GM11168 (cell line): ENCODE measurements around the gene RANBP3.
"Not testable (repeated sequence)": the region's sequence is repeated elsewhere in the genome, so short reads cannot be mapped to it uniquely, and the experiment has no call there.

Experiments used
- in situ Hi-C: fragments of 300-500 bp; cut with MboI; formaldehyde crosslinking; loops from one replicate; pipeline ENCODE4 v1.12.0; 2022; ENCODE audit warnings: low sequenced_read_pairs; ENCODE audit not compliant: unreplicated experiment

Gene RANBP3

GRCh38 chr19:5989388-5990074 lies 11.6 kb upstream of the RANBP3 start:
- in situ Hi-C loops, result no loop called here

DNA sequence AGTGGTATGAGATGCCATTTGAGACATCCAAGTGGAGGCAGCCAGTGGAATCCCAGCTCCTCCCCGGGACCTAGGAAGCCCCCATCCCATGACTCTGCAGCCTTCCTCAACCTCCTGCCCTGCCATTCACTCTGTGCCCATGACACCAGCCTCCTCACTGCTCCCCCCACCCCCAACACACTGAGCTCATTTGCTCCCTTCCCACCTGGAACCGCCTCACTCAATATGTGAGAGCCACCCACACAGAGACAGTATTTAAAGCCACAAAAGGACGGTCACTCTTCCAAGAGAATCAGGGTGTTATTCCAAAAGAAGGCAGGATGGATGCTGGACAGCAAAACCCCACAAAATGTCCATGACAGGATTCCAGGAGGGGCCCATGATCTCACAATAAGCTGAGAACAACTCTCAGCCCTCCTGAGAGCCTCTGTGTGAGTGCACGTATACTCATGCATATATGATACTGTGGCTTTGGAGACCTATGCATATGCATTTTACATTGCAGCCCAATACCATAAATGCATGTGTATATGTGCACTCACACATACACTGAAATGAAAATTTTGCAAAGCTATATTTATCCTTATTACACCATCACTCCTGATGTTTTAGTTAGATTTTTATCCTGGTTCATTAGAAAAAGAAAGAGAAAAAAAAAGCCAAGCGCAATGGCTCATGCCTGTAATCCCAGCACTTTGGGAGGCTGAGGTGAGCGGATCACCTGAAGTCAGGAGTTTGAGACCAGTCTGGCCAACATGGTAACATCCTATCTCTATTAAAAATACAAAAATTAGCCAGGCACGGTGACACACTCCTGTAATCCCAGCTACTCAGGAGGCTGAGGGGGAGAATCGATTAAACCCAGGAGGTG lies 10.8 kb upstream of the RANBP3 start:
- in situ Hi-C loops, result no loop called here

GRCh38 chr19:5987077-5987818 lies 9.3 kb upstream of the RANBP3 start:
- in situ Hi-C loops, result no loop called here

DNA sequence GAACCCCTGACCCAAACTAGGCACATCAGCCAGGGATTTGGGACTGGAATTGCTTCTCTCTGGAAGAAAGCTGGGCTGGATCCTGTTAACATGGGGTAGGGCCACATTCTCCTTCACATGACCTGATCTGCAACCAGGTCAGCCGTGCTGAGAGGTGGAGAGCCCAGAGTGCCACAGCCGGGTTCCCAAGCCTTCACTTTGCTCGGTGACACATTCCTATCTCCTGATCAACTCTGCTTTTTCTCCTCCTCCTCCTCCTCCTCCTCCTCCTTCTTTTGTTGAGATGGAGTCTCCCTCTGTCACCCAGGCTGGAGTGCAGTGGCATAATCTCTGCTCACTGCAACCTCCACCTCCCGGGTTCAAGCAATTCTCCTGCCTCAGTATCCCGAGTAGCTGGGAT lies 7.9 kb upstream of the RANBP3 start:
- in situ Hi-C loops, result not testable (repeated sequence)

- in situ Hi-C loops, result no loop called here
Measured at GRCh38 chr19:5985098-5985783, 7.3 kb upstream of the RANBP3 start.

GRCh38 chr19:5984600-5984999 lies 6.7 kb upstream of the RANBP3 start:
- in situ Hi-C loops, result no loop called here

- in situ Hi-C loops, result no loop called here
Measured at GRCh38 chr19:5983367-5983955, 5.5 kb upstream of the RANBP3 start.

GRCh38 chr19:5978606-5979552 lies 939 bp upstream of the RANBP3 start:
- in situ Hi-C loops, result no loop called here

DNA sequence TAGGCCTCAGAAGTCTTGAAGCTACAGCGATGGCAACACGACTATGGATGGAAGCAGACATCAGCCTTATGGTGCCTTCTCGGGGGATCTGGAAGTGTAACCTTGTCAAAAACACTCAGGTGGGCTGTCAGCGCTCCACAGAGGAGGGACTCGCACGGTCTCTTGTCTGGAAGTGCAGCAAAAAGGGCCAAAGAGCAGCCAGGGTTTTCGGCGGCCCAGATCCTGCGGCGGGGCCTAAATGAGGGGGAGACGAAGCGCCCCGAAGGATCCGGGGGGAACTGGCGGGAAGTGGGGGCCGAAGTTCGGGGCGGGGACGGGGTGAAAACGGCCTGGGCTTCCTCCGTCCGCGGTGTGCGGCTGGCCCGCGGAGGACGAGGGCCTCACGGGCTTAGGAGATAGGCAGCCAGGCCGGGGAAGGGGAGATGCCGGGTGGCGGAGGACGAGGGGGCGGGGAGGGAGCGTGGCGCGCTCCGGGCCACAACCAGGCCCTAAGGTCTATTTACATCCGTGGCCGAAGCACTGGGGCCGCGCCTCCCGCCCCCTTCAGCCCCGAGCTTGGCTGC lies 637 bp downstream of the RANBP3 start:
- in situ Hi-C loops, result no loop called here

- in situ Hi-C loops, result no loop called here
Measured at GRCh38 chr19:5976768-5977167, 1.2 kb downstream of the RANBP3 start.

DNA sequence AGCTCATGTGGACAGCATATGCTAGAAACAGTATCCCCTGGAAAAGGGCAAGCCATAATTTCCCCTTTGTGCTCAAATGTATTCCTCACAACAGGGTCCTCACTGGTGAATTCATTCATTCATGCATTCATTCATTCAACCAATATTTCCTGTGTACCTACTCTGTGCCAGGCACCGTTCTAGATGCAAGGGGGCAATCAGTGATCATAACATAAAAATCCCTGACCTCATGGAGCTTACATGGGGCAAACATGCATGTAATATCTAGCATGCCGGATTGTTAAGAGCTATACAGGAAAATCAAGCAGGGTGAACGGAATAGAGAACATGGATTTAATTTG lies 2.6 kb downstream of the RANBP3 start:
- in situ Hi-C loops, result no loop called here

- in situ Hi-C loops, result no loop called here
Measured at GRCh38 chr19:5974721-5975387, 3.1 kb downstream of the RANBP3 start.

- in situ Hi-C loops, result no loop called here
Measured at GRCh38 chr19:5973867-5974635, 3.9 kb downstream of the RANBP3 start.

DNA sequence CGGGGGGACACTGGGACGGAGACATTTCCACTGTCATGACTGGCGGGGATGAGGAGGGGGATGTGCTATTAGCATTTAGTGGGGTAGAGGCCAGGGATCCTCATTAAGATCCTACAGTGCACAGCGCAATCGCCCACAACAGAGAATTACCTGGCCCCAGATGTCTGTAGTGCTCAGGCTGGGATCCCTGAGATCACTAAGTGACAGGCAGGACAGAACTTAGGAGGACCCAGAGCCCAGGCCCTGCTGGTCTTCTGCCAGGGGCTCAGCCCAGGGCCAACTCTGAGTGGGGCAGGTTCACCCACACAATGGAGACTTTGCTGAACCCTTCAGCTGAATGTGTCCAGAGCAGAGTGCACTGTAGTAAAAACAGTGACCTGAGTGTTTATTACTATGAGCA lies 4.6 kb downstream of the RANBP3 start:
- in situ Hi-C loops, result no loop called here

DNA sequence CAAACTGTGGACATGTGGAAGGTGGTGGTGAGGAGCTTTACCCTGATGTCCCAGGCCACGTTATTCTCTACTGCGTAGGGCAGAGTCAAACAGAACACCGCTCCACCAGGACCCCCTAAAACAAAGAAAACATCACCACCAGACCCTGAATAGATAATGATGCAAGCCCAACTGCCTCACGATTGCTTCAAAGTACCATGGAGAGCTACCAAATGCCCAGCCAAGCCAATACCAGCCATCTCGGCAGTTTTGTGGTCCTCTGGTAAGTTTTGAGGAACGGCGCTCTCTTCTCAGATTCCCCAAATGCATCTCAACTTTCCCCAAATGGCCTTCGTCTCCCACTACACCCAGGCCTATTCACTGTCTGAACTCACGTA lies 5.6 kb downstream of the RANBP3 start:
- in situ Hi-C loops, result no loop called here

DNA sequence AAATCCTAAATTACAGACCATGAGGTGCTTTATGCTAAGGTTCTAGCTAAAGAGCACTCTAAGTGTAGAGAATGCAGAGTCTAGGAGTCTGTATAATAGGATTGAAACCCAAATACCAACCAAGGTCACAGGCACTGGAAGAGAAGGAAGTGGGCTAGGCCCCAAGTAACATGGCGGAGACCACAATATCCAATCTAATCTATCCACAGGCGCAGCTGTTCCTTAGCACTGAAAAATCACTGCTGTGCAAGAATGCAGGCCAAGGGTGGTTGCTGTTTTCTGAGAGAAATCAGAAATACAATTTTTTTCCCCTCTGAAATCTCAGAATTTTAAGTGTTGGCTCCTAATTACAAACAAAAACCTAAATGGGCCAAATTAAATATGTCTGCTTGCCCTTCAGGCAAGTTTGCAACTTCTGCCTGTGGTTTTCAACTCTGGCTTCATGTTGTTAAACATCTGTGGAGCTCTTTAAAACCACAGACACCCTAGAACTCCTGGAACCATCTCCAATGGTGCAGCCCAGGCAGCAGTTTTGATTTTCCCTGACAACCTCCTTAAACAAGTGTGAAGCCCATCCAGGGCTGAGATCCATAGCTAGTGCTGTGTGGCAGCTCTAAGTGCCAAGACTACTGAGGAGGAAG lies 6.1 kb downstream of the RANBP3 start:
- in situ Hi-C loops, result no loop called here

DNA sequence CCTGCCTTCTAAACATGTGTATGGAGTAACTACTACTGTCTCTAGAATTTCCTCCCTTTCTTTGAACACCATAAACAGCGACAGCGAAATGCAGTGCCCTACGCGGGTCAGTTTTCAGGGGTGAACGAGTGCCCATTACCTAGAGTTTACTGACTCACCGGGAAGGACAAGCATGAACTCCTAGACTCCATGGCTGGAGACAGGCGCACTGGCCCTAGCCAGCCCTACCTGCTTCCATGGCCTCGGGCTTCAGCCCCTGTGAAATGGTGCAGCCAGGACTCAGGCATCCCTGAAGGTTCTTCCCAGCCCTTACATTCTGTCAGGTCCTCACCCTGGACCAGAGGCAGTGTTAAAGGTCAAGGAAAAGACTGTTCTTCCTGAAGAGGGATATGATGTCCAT lies 8.5 kb downstream of the RANBP3 start:
- in situ Hi-C loops, result no loop called here
